Effector CD4-positive, alpha-beta T cell (primary cell): Measurements from ENCODE around the gene MED23.
"Not testable (repeated sequence)": the region's sequence is repeated elsewhere in the genome, so short reads cannot be mapped to it uniquely, and the experiment has no call there.

Experiments
- DNase-seq: peaks from one replicate; pipeline ENCODE4 v3.0.0-alpha.2; 2020

MED23 gene

DNA sequence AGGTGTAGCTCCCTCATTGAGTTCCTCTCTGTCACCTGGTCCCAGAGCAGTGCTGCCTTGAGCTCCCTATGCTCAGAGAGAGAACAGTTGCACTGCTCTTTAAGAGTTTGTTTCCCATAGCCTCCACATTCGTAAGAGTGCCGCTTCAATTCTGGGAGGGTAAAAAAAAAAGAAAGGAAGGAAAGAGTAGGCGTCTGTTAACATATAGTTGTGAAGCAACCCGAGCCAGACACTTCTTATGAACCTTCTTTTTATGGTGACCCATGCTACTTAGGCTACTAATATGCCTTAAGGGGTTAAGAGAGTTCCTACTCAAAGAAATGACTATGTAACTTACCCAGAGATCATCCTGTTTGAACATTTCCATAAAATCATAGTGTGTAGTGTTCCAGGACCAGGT, 59.3 kb downstream of the MED23 start:
- no peak for DNase-seq

DNA sequence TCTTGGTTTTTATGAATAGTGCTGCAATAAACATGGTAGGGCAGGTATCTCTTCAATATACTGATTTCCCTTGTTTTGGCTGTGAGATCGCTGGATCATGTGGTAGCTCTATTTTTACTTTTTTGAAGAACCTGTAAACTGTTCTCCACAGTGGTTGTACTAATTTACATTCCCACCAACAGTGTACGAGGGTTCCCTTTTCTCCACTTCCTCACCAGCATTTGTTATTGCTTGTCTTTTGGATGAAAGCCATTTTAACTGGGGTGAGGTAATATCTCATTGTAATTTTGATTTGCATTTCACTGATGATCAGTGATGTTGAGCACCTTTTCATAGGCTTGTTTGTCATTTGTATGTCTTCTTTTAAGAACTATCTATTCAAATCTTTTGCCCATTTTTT, 63.0 kb downstream of the MED23 start:
- no peak for DNase-seq

DNA sequence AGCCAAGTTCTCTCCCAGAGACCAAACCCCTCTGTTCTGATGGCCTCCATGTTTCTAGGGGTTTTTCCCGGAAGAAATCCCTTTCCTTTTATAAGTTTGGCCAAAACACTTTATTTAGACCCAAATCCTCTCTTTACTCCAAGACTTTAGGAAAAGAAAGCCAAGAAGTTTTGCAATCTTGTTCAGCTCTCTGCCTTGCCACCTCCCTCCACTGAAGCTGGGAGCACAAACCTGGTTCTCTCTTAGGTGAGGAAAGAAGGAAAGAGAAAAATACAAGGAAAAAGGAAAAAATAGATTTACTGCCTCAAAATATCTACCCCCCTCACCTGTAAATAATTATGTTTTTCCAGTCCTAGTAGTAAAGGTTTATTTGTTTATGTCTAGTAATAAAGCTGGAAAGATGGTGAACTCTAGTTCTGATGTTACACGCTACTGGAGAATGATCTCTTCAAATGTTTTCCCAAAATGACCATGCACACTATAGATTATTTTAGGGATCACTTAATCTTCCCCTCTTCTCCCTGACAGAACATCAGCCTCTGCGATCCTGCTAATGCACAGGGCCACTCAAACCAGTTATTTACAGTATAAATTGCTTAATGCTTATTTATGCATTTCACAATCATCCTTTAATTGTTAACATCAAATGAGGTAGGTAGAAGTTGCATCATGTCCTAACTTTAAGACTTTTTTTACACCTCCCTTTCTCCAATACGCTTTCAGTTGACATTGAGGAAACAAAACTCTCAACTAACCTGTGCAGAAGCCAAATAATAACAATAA, 65.9 kb downstream of the MED23 start:
- DNase-seq = no peak

DNA sequence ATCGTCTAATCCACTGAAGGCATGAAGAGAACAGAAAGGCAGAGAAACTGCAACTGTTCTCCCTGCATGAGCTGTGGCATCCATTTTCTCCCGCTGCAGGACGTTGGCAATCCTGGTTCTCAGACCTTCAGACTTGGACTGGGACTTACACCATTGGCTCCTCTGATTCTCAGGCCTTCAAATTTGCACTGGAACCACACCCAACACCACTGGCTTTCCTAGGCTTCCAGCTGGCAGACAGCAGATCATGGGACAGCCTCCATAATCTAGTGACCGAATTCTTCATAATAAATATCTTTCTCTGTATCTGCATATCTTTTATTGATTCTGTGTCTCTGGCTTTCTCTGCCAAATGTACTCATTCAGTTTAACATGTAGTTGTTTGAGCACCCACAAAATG, 69.1 kb downstream of the MED23 start:
- DNase-seq = no peak

DNA sequence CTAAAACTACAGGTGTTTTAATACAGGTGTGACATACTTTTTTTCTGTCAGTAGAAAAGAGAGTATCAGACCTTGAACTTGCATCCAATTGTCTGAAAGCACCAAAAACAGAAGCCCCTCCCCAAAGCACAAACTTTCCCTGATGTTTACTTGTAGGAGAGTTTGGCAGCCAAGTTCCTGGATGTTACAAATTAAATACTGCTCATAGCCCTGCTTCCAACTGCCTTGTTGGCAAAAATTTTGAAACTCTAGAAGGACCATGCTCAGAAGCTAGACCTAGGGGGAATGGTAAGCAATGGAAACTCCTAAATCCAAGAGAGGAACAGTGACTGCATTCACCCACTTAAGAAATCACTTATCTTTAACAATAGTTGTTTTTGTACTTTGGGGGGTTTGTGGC, 72.0 kb downstream of the MED23 start:
- DNase-seq = no peak

DNA sequence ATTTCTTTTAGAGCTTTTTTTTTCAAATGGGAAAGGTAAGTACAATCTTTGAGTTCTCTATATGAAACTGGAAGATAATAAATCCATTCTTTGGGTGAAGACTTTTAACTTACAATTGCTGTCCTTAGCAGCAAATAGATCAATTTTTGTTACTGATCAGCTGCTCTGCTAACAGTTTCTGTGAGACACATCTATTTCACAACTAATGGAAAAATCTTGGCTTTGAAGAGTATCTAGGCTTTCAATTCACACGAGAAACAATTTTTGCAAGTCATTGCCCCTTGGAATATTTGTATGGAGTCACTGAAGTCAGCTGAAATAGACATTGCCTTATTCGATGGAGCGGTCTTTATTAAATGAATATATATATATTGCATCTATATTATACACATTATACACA, 75.5 kb downstream of the MED23 start:
- DNase-seq = no peak

DNA sequence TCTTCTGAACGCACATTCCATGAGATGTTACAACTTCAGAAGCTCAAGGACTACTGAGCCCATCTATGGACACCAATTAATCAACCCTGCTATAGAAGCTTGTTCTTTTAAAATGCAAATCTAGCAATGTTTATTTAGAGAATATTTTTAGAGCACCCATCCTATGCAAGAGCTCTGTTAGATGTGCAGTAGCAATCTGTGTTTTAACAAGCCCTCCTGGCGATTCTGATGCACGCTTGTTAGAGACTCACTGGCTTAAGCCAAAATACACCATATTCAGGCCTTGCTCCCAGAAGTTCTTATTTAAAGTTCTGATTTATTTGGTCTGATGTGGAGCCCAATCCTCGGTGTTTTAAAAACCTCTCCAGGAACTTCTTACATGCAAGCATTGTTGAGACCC, 76.1 kb downstream of the MED23 start:
- no peak for DNase-seq

DNA sequence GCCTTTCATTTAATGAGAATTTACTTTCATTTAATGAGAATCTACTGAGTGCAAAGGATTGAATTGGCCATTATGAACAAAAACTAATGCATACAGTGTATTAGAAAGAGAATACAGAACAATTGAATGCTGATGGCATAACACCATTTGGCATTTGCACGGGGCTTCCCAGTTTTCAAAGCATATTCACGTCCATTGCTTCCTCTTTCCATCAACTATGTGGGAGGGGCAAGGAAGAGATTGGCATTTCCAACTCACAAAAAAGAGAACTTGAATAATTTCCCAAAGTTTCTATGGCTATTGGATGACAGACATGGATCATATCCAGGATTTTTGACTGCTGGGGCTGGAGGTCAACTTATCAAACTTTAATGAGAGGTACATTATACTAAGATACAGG, 78.2 kb downstream of the MED23 start:
- no peak for DNase-seq

DNA sequence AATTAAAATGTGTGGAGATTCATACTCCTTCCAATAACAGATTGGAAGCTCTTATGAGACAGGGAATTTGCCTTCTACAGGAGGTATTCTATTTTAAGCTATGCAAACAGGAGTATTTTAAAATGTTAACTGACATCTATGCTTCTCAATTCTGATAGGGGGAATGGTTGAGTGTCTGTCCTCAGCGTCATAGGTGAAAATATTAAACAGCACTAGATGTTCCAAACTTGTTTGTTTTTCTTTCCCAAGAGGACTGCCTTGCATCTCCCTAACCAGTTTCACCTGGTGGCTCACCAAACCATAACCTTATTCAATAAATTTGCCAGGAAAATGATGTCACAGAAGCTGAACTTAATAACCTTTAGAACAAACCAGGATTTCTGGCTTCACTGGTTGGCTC, 79.6 kb downstream of the MED23 start:
- DNase-seq = no peak

DNA sequence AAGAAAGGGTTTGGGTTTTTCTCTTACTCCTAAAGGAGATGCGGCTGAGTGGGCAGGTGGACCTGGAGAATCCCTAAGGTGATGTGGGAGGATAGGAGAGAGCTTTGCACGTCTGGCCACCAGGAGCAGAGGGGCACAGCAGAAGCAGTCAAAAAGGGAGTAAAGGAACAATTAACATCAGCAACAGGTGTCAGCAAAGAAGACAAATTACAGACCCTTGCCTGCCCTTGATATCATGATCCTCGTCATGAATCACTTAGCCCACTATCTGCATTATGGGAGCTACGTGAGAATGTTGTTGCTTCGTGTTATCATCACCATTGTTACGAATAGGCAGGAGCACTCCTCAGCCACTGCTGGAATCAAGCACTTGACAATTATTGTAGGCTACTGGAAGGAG, 80.6 kb downstream of the MED23 start:
- no peak for DNase-seq

DNA sequence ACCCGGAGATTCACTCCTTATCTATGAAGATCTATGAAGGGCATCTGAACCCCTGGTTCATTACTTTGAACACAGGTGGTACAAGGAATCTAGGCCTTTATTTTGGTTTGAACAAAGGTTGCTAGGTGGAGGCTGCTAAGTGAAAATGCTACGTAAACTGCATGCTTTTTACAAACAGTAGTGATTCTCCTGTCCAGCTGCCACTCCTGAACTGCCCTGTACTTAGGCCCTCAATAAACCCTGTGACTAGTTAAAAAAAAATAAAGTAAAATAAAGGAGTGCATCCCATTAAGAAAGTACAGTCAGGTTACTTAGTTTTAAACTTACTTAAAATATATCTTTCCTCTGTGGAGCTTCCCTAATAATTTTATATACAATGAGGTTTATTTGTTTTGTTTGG, 82.7 kb downstream of the MED23 start:
- DNase-seq = no peak

DNA sequence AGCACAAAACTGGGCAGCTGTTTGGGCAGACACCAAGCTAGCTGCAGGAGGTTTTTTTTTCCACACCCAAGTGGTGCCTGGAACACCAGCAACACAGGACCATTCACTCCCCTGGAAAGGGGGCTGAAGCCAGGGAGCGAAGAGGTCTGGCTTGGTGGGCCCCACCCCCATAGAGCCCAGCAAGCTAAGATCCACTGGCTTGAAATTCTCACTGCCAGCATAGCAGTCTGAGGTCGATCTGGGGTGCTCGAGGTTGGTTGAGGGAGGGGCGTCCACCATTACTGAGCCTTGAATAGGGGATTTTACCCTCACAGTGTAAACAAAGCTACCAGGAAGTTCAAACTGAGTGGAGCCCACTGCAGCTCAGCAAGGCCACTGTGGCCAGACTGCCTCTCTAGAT, 89.4 kb downstream of the MED23 start:
- DNase-seq = not testable (repeated sequence)

DNA sequence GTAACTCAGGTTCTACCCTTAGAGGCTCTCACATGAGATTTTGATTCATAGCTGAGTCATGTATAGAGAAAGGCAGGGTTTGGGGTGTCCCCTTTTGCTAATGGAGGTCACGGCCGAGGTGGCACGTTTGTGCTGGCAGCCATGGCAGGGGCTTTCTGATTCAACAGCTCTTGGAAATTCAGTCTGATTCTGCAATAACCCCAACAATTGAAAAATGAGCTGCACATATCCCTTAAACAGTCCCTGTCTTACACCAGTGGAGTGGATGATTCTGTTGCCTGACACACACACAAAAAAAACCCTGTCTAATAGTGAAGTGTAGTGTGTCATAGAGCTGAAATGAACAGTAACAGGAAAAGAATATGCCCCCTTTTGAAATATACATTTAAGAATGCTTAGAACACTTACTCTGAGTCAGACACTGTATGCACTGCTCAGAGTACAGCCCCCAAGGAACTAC, 95.4 kb downstream of the MED23 start:
- DNase-seq = no peak

DNA sequence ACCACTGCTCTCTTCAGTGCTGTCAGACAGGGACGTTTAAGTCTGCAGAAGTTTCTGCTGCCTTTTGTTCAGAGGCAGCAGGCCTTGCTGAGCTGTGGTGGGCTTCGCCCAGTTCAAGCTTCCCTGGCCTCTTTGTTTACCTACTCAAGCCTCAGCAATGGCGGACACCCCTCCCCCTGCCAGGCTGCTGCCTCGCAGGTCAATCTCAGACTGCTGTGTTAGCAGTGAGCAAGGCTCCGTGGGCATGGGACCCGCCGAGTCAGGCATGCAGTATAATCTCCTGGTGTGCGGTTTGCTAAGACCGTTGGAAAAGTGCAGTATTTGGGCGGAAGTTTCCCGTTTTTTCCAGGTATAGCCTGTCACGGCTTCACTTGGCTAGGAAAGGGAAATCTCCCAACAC, 96.4 kb downstream of the MED23 start:
- DNase-seq = not testable (repeated sequence)

DNA sequence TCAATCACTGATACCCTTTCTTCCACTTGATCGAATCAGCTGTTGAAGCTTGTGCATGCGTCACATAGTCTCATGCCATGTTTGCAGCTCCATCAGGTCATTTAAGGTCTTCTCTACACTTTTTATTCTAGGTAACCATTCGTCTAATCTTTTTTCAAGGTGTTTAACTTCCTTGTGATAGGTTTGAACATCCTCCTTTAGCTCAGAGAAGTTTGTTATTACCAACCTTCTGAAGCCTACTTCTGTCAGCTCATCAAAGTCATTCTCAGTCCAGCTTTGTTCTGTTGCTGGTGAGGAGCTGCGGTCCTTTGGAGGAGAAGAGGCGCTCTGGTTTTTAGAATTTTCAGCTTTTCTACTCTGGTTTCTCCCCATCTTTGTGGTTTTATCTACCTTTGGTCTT, 97.1 kb downstream of the MED23 start:
- not testable (repeated sequence) for DNase-seq

DNA sequence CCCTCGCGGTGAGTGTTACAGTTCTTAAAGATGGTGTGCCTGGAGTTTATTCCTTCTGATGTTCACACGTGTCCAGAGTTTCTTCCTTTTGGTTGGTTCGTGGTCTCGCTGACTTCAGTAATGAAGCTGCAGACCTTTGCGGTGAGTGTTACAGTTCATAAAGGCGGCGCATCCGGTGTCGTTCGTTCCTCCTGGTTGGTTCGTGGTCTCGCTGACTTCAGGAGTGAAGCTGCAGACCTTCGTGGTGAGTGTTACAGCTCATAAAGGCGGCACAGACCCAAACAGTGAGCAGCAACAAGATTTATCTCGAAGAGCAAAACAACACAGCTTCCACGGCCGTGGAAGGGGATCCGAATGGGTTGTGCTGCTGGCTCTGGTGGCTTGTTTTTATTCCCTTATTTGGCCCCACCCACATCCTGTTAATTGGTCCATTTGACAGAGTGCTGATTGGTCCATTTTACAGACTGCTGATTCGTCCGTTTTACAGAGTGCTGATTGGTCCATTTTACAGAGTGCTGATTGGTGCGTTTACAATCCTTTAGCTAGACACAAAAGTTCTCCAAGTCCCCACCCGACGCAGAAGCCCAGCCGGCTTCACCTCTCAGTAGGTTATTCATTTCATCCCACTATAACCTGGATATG, 103.2 kb downstream of the MED23 start:
- no peak for DNase-seq

DNA sequence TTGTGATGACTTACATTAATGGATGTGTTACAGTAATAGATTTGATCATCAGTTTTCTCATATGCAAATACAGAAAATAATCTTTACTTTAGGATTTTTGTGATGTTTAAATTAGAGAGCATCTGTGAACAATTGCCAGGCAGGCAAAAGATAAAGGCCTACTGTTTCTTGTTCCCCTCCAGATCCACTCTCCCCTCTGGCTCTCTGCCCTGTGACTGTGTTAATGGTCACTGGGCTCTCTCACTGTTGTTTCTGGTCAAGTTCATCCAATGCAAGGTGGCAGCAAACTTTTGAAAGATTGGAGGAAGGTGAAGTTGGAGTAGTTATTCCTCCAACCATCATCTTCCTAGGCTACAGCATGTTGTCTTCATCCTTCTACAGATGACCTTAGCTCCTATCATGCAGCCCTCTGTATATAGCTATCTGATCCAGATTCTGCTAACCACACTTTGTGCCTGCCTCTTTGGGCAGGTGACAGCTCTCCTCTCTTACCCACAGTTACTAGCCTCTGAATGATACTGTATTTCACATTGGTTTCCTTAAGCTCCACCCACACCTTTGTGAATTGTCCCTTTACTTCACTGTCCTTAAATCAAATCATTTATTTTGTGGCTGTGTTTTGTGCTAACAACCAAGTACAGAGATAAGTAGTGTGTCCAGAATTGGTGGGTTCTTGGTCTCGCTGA, 103.9 kb downstream of the MED23 start:
- DNase-seq = no peak
